ENCODE results near the gene MYO5A. TPM values are rescaled to one million over a fixed set of nuclear protein-coding genes. Genes with fewer than 3 reads are reported as not detected.

MYO5A gene
- total and polyA plus RNA-seq, 9 of the 15 experiments (the other 6 are each of a cell fraction or from before 2014, with no cell fraction given) = 0.03 to 0.82 (median 0.40) TPM

- TF ChIP-seq CTCF (IDR thresholded peaks at IDR 0.05 in 2 of 3, conservative IDR thresholded peaks at IDR 0.05 in 1 of 3; ENCODE audit: insufficient read depth in 2 of 3, low read depth in 1 of 3, low read length in 3 of 3) (no peak), ZNF57 (CRISPR knock-in tag; IDR thresholded peaks at IDR 0.05) (no peak), NR2C2 (CRISPR knock-in tag; IDR thresholded peaks at IDR 0.05) (no peak), NR2C2 (tag; IDR thresholded peaks at IDR 0.05) (no peak), MTA1 (IDR thresholded peaks at IDR 0.05; ENCODE audit: borderline replicate concordance) (no peak), MTF1 (CRISPR knock-in tag; IDR thresholded peaks at IDR 0.05; ENCODE audit: borderline replicate concordance) (no peak), ETV5 (CRISPR knock-in tag; IDR thresholded peaks at IDR 0.05; ENCODE audit: low read depth) (no peak), L3MBTL2 (IDR thresholded peaks at IDR 0.05) (no peak), ARID3B (CRISPR knock-in tag; IDR thresholded peaks at IDR 0.05; ENCODE audit: borderline replicate concordance) (no peak), PPARD (CRISPR knock-in tag; IDR thresholded peaks at IDR 0.05) (no peak), GTF2F1 (IDR thresholded peaks at IDR 0.05; ENCODE audit: low read depth, low read length) (no peak), ZNF3 (CRISPR knock-in tag; IDR thresholded peaks at IDR 0.05) (no peak), ZNF311 (CRISPR knock-in tag; IDR thresholded peaks at IDR 0.05) (no peak), POLR2H (tag; IDR thresholded peaks at IDR 0.05; ENCODE audit: low read depth) (no peak), RBFOX2 (IDR thresholded peaks at IDR 0.05; ENCODE audit: low read depth, low read length) (no peak)
- 3% methylated on average over 3 of the region's 3 CpGs for WGBS (ENCODE audit: insufficient coverage, low coverage, missing lambda C conversion rate)
Observed at GRCh38 chr15:52369455-52369854, 159.2 kb downstream of the MYO5A start.

More at GRCh38 chr15:52369455-52369854, 159.2 kb downstream of the MYO5A start:
- 0 out of 5 replicates have a peak, but pooled peaks cover 0 to 3% of the 10 kb centered on the region in 2 experiments for H3K27me3 ChIP-seq (ENCODE audit: control insufficient read depth in 2 of 2, insufficient read depth in 2 of 2, low read length in 2 of 2)
- DNase-seq (ENCODE audit: extremely low read depth in 1 of 4, low spot score in 3 of 4) = no peak
- H3K27ac ChIP-seq (ENCODE audit: extremely low read depth, low read depth, low read length) = no peak overlapping the region
- H3K4me1 ChIP-seq (replicated peaks in 1 of 2; ENCODE audit: control insufficient read depth in 2 of 2, insufficient read depth in 2 of 2, low read length in 2 of 2) = no peaks in the 10 kb centered on the region
- H3K9me3 ChIP-seq (replicated peaks; ENCODE audit: control insufficient read depth, insufficient read depth, low read depth, low read length) = no peaks in the 10 kb centered on the region
- H3K4me2 ChIP-seq (ENCODE audit: insufficient read depth, low read length) = no peak overlapping the region
- H3K9ac ChIP-seq (ENCODE audit: insufficient read depth in 1 of 2, low read depth in 2 of 2, low read length in 2 of 2) = no peak overlapping the region
- POLR2A ChIA-PET = no interaction called here
- no peaks in the 10 kb centered on the region for H3K36me3 ChIP-seq (ENCODE audit: control insufficient read depth, insufficient read depth, low read length)
- H2AFZ ChIP-seq (ENCODE audit: low read depth, low read length) = no peak overlapping the region
- no peaks in the 10 kb centered on the region for H4K20me1 ChIP-seq (replicated peaks; ENCODE audit: control insufficient read depth, insufficient read depth, low read length)
- CTCF ChIA-PET (ENCODE audit: low intra/inter-chr PET ratio) = no interaction called here
- no peak for FAIRE-seq
- ATAC-seq = no peak
- intact Hi-C loops (cut with micrococcal nuclease) (no loop called here), in situ Hi-C loops (cut with MboI) (no loop called here)
- no peaks in the 10 kb centered on the region for H3K79me2 ChIP-seq (ENCODE audit: control insufficient read depth, insufficient read depth, low read length)
- no peaks in the 10 kb centered on the region for H3K9me1 ChIP-seq (ENCODE audit: control insufficient read depth, insufficient read depth, low read length)
- no TSS peak for BruUV-seq (replicated peaks)
- H3K4me3 ChIP-seq = no peak overlapping the region

All from K562 (cell line).